HepG2 (cell line): ENCODE data around the gene CREB3. TPM values are rescaled to one million over a fixed set of nuclear protein-coding genes. Genes with fewer than 3 reads are reported as not detected.

Experiments
- EED ChIP-seq: sonication (generic); formaldehyde crosslinking; IDR thresholded peaks from 2 replicates; pipeline ENCODE4 v1.5.0; 2020; ENCODE audit warnings: mild to moderate bottlenecking, missing genetic modification reagents
- IRX3 ChIP-seq: sonication (generic); formaldehyde crosslinking; IDR thresholded peaks from 2 replicates; pipeline ENCODE4 v1.8.1; 2023; ENCODE audit warnings: mild to moderate bottlenecking, low read depth, missing genetic modification reagents, borderline replicate concordance
- MXD4 ChIP-seq: IDR thresholded peaks from 2 replicates; pipeline ENCODE4 v1.6.1; 2016; ENCODE audit warnings: mild to moderate bottlenecking, missing biosample characterization, missing genetic modification reagents
- MXI1 ChIP-seq: IDR thresholded peaks from 3 replicates; pipeline ENCODE4 v1.6.1; 2012; ENCODE audit warnings: low read depth, low read length, inconsistent platforms, borderline replicate concordance
- NFE2L2 ChIP-seq: fragments of 150-350 bp; IDR thresholded peaks from 2 replicates; pipeline ENCODE4 v1.6.1; 2014; ENCODE audit warnings: low read length
- NFYB ChIP-seq: sonication (generic); formaldehyde crosslinking; IDR thresholded peaks from 2 replicates; pipeline ENCODE4 v1.4.0; 2020; ENCODE audit warnings: missing genetic modification reagents
- NONO ChIP-seq, 2 experiments: fragments of 450-650 bp in 1 of 2; sonication (generic) in 1 of 2; formaldehyde crosslinking in 1 of 2; IDR thresholded peaks in 1 of 2; conservative IDR thresholded peaks in 1 of 2; 2 replicates each; pipeline versions ENCODE4 v1.6.1 to v1.8.0; 2017 to 2022; ENCODE audit warnings: mild to moderate bottlenecking in 1 of 2, missing genetic modification reagents in 1 of 2, moderate library complexity in 1 of 2
- POGZ ChIP-seq: sonication (generic); formaldehyde crosslinking; IDR thresholded peaks from 2 replicates; pipeline ENCODE4 v1.4.0; 2020; ENCODE audit warnings: mild to moderate bottlenecking, missing genetic modification reagents
- ZNF354B ChIP-seq: sonication (generic); formaldehyde crosslinking; IDR thresholded peaks from 2 replicates; pipeline ENCODE4 v1.8.0; 2022; ENCODE audit warnings: mild to moderate bottlenecking, missing genetic modification reagents
- ZNF878 ChIP-seq: sonication (generic); formaldehyde crosslinking; IDR thresholded peaks from 2 replicates; pipeline ENCODE4 v1.8.1; 2023; ENCODE audit warnings: mild to moderate bottlenecking, missing genetic modification reagents, moderate library complexity
- polyA plus RNA-seq, 8 experiments: library from polyadenylated mRNA; depleted of rRNA in 3 of 8; stranded (reverse) in 7 of 8; unstranded in 1 of 8; fragments of >200 nt; fragmentation: Illumina TruSeq in 4 of 8; extraction: Trizol in 4 of 8; gene quantifications; 2 replicates each; pipeline versions ENCODE4 v1.2.1 to v1.2.3, GENCODE V29; 2011 to 2016; ENCODE audit warnings: low read depth in 4 of 8, missing spikeins in 1 of 8, mixed read lengths in 1 of 8; ENCODE audit not compliant: insufficient read depth in 1 of 8
- total RNA-seq, 5 experiments: library from RNA; depleted of rRNA; stranded (reverse); fragments of >200 nt; fragmentation: Illumina TruSeq; extraction: Trizol; gene quantifications; 2 replicates each; pipeline ENCODE4 v1.2.3, GENCODE V29; 2016; ENCODE audit warnings: low read depth in 1 of 5
- TF ChIP-seq, protein P1 (sequence below): sonication (generic); formaldehyde crosslinking; IDR thresholded peaks from 2 replicates; pipeline ENCODE4 v1.4.0; 2020; ENCODE audit warnings: mild to moderate bottlenecking, missing genetic modification reagents
- TF ChIP-seq, protein P2 (sequence below): IDR thresholded peaks from 2 replicates; pipeline ENCODE4 v1.6.1; 2016; ENCODE audit warnings: missing biosample characterization, missing genetic modification reagents, low read depth
- TF ChIP-seq, protein P3 (sequence below): sonication (generic); formaldehyde crosslinking; conservative IDR thresholded peaks from 2 replicates; pipeline ENCODE4 v1.8.0; 2022; ENCODE audit warnings: mild to moderate bottlenecking, moderate library complexity, missing genetic modification reagents
- TF ChIP-seq, protein P4 (sequence below): fragments of 450-650 bp; IDR thresholded peaks from 2 replicates; pipeline ENCODE4 v1.6.1; 2017

Gene CREB3
- total and polyA plus RNA-seq, 2 of the 13 experiments (the other 11 are each of a cell fraction or from before 2014, with no cell fraction given) = 11.1 to 34.2 TPM

DNA sequence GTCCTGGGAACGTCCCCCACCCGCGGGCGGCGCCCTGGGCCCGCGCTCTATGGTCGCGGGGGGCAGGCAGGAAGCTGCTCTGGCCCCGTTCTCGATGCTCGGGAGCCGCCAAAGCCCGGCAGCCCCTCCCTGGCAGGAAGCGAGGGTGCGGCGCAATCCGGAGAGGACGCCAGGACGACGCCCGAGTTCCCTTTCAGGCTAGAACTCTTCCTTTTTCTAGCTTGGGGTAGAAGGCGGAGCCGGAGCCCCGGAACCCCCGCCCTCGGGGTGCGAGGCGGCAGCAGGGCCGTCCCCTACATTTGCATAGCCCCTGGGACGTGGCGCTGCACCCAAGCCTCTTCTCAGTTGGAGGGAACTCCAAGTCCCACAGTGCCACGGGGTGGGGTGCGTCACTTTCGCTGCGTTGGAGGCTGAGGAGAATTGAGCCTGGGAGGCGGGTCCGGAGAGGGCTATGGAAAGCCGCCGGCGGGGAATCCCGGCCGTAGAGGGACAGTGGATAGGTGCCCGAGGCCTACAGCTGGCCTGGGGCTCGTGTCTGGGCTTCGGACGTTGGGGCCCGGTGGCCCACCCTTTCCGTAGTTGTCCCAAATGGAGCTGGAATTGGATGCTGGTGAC, at the start of gene CREB3, which contains the start of gene TLN1 (continued):
- TF ChIP-seq, protein P1, sequence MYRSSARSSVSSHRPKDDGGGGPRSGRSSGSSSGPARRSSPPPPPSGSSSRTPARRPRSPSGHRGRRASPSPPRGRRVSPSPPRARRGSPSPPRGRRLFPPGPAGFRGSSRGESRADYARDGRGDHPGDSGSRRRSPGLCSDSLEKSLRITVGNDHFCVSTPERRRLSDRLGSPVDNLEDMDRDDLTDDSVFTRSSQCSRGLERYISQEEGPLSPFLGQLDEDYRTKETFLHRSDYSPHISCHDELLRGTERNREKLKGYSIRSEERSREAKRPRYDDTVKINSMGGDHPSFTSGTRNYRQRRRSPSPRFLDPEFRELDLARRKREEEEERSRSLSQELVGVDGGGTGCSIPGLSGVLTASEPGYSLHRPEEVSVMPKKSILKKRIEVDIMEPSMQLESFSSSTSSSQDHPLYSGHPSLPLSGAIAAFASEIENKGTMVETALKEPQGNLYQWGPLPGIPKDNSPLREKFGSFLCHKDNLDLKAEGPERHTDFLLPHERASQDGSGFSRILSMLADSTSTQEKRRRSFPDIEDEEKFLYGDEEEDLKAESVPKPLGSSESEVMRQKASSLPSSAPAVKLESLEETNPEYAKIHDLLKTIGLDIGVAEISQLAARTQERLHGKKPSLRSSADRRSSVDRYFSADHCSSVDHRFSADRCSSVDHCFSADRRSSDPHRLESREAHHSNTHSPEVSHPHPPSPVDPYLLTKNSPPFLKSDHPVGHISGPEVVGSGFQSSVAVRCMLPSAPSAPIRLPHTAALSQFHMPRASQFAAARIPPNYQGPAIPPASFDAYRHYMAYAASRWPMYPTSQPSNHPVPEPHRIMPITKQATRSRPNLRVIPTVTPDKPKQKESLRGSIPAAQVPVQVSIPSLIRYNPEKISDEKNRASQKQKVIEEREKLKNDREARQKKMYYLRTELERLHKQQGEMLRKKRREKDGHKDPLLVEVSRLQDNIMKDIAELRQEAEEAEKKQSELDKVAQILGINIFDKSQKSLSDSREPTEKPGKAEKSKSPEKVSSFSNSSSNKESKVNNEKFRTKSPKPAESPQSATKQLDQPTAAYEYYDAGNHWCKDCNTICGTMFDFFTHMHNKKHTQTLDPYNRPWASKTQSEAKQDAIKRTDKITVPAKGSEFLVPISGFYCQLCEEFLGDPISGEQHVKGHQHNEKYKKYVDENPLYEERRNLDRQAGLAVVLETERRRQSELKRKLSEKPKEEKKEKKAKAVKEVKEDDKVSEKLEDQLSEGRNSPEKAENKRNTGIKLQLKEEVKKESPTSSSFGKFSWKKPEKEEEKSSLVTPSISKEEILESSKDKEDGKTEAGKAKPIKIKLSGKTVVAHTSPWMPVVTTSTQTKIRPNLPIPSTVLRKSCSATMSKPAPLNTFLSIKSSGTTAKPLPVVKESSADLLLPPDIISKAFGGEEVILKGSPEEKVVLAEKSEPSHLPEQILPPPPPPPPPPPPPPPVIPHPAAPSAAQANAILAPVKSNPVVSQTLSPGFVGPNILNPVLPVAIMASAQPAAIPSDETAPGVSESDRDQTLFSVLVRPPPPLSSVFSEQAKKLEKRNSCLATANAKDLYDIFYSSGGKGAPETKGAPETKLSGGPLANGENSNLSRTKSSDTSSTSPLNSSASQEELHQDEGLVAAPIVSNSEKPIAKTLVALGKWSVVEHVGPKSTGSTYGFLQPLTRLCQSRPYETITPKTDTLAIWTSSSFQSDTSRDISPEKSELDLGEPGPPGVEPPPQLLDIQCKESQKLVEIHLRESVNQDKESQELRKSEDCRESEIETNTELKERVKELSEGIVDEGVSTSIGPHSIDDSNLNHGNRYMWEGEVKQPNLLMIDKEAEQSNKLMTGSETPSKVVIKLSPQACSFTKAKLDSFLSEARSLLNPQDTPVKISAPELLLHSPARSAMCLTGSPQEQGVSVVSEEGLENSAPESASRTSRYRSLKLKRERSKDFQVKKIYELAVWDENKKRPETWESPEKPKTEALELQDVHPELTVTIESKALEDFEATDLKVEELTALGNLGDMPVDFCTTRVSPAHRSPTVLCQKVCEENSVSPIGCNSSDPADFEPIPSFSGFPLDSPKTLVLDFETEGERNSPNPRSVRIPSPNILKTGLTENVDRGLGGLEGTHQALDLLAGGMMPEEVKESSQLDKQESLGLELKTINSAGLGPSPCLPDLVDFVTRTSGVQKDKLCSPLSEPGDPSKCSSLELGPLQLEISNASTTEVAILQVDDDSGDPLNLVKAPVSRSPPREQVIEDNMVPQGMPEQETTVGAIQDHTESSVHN = no peak; the same call in 1 of the 2 replicates
- TF ChIP-seq, protein P2, sequence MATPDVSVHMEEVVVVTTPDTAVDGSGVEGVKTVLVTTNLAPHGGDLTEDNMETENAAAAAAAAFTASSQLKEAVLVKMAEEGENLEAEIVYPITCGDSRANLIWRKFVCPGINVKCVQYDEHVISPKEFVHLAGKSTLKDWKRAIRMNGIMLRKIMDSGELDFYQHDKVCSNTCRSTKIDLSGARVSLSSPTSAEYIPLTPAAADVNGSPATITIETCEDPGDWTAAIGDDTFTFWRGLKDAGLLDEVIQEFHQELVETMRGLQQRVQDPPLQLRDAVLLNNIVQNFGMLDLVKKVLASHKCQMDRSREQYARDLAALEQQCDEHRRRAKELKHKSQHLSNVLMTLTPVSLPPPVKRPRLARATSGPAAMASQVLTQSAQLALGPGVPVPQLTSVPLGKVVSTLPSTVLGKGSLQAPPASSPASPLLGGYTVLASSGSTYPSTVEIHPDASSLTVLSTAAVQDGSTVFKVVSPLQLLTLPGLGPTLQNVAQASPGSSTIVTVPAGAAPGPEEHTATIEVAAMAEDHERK (CRISPR knock-in tag) = peak; percentile 74
- TF ChIP-seq NFYB = no peak
- TF ChIP-seq MXD4 (CRISPR knock-in tag) = peak; percentile 66
- TF ChIP-seq, protein P3, sequence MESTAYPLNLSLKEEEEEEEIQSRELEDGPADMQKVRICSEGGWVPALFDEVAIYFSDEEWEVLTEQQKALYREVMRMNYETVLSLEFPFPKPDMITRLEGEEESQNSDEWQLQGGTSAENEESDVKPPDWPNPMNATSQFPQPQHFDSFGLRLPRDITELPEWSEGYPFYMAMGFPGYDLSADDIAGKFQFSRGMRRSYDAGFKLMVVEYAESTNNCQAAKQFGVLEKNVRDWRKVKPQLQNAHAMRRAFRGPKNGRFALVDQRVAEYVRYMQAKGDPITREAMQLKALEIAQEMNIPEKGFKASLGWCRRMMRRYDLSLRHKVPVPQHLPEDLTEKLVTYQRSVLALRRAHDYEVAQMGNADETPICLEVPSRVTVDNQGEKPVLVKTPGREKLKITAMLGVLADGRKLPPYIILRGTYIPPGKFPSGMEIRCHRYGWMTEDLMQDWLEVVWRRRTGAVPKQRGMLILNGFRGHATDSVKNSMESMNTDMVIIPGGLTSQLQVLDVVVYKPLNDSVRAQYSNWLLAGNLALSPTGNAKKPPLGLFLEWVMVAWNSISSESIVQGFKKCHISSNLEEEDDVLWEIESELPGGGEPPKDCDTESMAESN (CRISPR knock-in tag) = 0 out of 2 replicates have a peak, but pooled peaks have one; percentile 45
- no peak for TF ChIP-seq NFE2L2
- TF ChIP-seq, protein P4, sequence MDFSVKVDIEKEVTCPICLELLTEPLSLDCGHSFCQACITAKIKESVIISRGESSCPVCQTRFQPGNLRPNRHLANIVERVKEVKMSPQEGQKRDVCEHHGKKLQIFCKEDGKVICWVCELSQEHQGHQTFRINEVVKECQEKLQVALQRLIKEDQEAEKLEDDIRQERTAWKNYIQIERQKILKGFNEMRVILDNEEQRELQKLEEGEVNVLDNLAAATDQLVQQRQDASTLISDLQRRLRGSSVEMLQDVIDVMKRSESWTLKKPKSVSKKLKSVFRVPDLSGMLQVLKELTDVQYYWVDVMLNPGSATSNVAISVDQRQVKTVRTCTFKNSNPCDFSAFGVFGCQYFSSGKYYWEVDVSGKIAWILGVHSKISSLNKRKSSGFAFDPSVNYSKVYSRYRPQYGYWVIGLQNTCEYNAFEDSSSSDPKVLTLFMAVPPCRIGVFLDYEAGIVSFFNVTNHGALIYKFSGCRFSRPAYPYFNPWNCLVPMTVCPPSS = no peak
- TF ChIP-seq ZNF354B (CRISPR knock-in tag) = no peak
- peak; percentile 68 for TF ChIP-seq POGZ (CRISPR knock-in tag)
- TF ChIP-seq NONO (IDR thresholded peaks at IDR 0.05) = no peak
- TF ChIP-seq NONO (CRISPR knock-in tag; conservative IDR thresholded peaks at IDR 0.05) = peak; percentile 88
- no peak for TF ChIP-seq EED (CRISPR knock-in tag)
- TF ChIP-seq MXI1 = peak; percentile 67; the same call in 1 of the 3 replicates
- no peak for TF ChIP-seq IRX3 (CRISPR knock-in tag)
- no peak for TF ChIP-seq ZNF878 (CRISPR knock-in tag)
